ENCODE measurements around the gene CLSTN2.

CLSTN2 gene

DNA sequence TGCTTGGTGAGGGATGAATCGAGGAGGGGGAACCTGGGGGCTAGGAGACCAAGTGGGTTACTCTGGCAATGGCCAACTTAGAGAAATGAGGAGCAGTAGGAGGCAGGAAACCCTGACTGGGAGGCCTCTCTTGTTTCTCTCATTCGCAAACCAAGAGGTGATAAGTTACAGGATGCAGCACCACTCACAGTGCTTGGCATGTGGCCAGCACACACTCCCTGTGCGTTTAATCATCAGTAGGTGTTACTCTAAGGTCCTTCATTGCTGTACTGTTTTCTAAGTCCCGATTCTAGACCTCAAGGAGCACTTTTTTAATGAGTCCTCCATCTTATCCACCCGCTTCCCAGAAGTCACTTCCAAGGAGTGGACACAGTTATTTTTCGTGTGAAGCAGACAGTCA is 428.8 kb downstream of the CLSTN2 start:
- TF ChIP-seq EZH2 (optimal IDR thresholded peaks at IDR 0.05; ENCODE audit: low read depth, low read length), result no peak
- no peak overlapping the region for H3K27ac ChIP-seq (ENCODE audit: low read length)
- H3K36me3 ChIP-seq (replicated peaks; ENCODE audit: insufficient read depth, low read length), result no peaks in the 10 kb centered on the region
- H3K9me2 ChIP-seq (replicated peaks; ENCODE audit: insufficient read depth, low read length), result no peaks in the 10 kb centered on the region
- no peak overlapping the region for H2AFZ ChIP-seq (ENCODE audit: low read length)
- no peaks in the 10 kb centered on the region for H4K20me1 ChIP-seq (ENCODE audit: insufficient read depth, low read length)
- DNase-seq, result no peak
- H3K4me3 ChIP-seq (ENCODE audit: low read length), result no peak overlapping the region
- H3K4me1 ChIP-seq (ENCODE audit: low read length), result no peaks in the 10 kb centered on the region
- H3K9ac ChIP-seq (ENCODE audit: low read length), result no peak overlapping the region
- no peaks in the 10 kb centered on the region for H3K79me2 ChIP-seq (ENCODE audit: low read length)
- H3K9me3 ChIP-seq (replicated peaks; ENCODE audit: insufficient read depth, low read length), result no peaks in the 10 kb centered on the region
- H3F3A ChIP-seq (ENCODE audit: insufficient read depth, low read length), result no peaks in the 10 kb centered on the region
- no peak overlapping the region for H3K4me2 ChIP-seq (ENCODE audit: low read depth, low read length)
- H3K27me3 ChIP-seq (replicated peaks; ENCODE audit: insufficient read depth, low read length), result no peaks in the 10 kb centered on the region

DNA sequence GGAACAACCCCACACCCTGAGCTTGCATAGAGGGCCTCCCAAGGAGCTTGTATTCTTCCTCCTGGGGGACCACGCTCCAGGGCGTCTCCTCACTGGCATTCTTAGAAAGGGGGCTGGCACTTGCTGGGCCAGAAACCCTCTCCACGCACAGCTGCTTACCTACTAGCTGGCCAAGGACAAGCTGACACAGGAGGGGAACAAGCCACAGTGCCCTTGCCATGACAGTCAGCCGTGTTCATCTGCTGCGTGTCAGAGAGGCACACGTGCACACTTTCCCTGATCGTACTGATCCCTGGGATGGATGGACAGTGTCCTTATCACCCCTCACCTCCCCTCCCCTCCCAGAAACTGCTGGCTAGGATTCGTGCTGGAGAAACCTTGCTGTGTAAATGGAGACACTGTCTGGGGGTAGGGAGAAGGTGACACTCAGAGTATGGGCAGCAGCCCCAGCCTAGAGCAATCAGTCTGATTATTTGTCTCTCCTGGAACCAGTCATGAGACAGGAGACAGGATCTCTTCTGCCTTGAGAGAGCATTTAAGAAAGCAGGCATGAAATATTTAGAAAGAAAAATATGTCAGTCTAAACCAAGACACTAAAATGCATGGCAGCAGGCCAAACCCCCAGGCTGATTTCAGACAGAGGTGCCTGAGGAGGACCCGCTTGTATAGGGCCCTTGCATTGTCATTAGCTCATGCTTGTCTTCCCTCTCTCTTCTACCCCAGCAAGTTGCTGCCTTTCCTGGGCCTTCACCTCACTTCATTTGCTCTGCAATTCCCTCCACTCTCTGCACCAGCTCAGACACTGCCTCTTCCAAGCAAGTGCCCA is 431.1 kb downstream of the CLSTN2 start:
- Histone ChIP-seq H3K27me3 (replicated peaks; ENCODE audit: insufficient read depth, low read length) (no peaks in the 10 kb centered on the region), H2AFZ (ENCODE audit: low read length) (no peak overlapping the region)

DNA sequence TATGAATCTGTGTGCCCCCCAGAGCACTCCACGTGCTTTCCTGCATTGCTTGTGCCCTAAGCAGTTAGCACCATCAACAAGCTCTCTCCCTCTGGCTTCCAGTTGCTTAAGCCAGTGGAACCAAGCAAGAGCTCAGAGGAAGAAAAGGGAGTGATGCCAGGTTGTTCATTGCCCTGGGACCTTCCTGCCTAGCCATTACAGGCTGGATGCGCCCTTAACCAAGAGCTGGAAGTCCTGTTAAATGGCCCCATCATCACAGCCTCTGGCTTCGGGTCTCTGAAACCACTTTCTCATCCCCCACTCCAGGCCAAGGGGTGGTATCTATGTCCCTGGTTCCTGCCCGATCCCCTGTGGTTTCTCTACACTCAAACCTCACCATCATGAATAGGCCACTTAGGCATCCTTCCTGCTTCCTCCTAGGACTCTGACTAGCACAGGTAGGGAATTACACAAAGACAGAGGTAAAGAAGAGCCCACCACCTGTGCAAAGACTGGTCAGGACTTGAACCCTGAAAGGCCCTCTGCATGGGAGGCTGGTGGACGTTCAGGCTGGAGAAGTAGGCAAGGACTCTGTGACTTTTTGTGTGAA is 433.3 kb downstream of the CLSTN2 start:
- Histone ChIP-seq H4K20me1 (ENCODE audit: insufficient read depth, low read length) (no peaks in the 10 kb centered on the region), H3K9me2 (replicated peaks; ENCODE audit: insufficient read depth, low read length) (no peaks in the 10 kb centered on the region), H3K9me3 (replicated peaks; ENCODE audit: insufficient read depth, low read length) (no peaks in the 10 kb centered on the region), H3K9ac (ENCODE audit: low read length) (no peak overlapping the region), H3K4me2 (ENCODE audit: low read depth, low read length) (no peak overlapping the region), H3K27me3 (replicated peaks; ENCODE audit: insufficient read depth, low read length) (no peaks in the 10 kb centered on the region), H3K79me2 (ENCODE audit: low read length) (no peaks in the 10 kb centered on the region), H3F3A (ENCODE audit: insufficient read depth, low read length) (no peaks in the 10 kb centered on the region), H3K27ac (ENCODE audit: low read length) (no peak overlapping the region), H3K36me3 (replicated peaks; ENCODE audit: insufficient read depth, low read length) (no peaks in the 10 kb centered on the region), H2AFZ (ENCODE audit: low read length) (no peak overlapping the region), H3K4me3 (ENCODE audit: low read length) (no peak overlapping the region), H3K4me1 (ENCODE audit: low read length) (no peaks in the 10 kb centered on the region)
- TF ChIP-seq EZH2phosphoT487 (IDR thresholded peaks at IDR 0.05; ENCODE audit: low read length) (no peak), EZH2 (optimal IDR thresholded peaks at IDR 0.05; ENCODE audit: low read depth, low read length) (no peak)
- TF ChIP-seq, protein P1, sequence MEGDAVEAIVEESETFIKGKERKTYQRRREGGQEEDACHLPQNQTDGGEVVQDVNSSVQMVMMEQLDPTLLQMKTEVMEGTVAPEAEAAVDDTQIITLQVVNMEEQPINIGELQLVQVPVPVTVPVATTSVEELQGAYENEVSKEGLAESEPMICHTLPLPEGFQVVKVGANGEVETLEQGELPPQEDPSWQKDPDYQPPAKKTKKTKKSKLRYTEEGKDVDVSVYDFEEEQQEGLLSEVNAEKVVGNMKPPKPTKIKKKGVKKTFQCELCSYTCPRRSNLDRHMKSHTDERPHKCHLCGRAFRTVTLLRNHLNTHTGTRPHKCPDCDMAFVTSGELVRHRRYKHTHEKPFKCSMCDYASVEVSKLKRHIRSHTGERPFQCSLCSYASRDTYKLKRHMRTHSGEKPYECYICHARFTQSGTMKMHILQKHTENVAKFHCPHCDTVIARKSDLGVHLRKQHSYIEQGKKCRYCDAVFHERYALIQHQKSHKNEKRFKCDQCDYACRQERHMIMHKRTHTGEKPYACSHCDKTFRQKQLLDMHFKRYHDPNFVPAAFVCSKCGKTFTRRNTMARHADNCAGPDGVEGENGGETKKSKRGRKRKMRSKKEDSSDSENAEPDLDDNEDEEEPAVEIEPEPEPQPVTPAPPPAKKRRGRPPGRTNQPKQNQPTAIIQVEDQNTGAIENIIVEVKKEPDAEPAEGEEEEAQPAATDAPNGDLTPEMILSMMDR (IDR thresholded peaks at IDR 0.05; ENCODE audit: low read length), result no peak
- no peak for DNase-seq

More for the DNA sequence above, 431.1 kb downstream of the CLSTN2 start:
- Histone ChIP-seq H3K9me3 (replicated peaks; ENCODE audit: insufficient read depth, low read length) (no peaks in the 10 kb centered on the region), H3K4me2 (ENCODE audit: low read depth, low read length) (no peak overlapping the region), H3K9me2 (replicated peaks; ENCODE audit: insufficient read depth, low read length) (no peaks in the 10 kb centered on the region), H3K9ac (ENCODE audit: low read length) (no peak overlapping the region), H3K27ac (ENCODE audit: low read length) (no peak overlapping the region), H3K4me1 (ENCODE audit: low read length) (no peaks in the 10 kb centered on the region), H4K20me1 (ENCODE audit: insufficient read depth, low read length) (no peaks in the 10 kb centered on the region), H3K36me3 (replicated peaks; ENCODE audit: insufficient read depth, low read length) (no peaks in the 10 kb centered on the region), H3F3A (ENCODE audit: insufficient read depth, low read length) (no peaks in the 10 kb centered on the region), H3K4me3 (ENCODE audit: low read length) (no peak overlapping the region), H3K79me2 (ENCODE audit: low read length) (no peaks in the 10 kb centered on the region)
- TF ChIP-seq EZH2 (optimal IDR thresholded peaks at IDR 0.05; ENCODE audit: low read depth, low read length), result no peak
- TF ChIP-seq EZH2phosphoT487 (IDR thresholded peaks at IDR 0.05; ENCODE audit: low read length), result no peak
- no peak for DNase-seq

DNA sequence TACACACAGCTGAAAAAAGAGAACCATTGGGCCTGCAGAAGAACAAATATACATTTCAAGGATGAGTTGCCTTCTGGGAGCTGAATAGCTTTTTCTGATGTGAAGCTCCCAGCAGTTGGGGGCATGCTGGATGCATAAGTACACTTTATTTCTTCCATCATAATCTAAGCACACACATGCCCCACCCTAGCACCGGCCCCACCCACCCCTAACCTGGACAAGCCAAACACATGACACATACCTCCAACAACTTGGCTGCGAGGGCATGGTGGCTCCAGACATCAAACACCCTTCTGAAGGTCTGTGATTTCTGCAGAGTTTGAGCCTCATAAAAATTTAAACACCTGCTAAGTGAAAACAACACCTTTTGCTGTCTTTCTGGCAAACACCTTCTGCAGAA is 435.7 kb downstream of the CLSTN2 start:
- H3K4me1 ChIP-seq (ENCODE audit: low read length), result no peaks in the 10 kb centered on the region
- H2AFZ ChIP-seq (ENCODE audit: low read length), result no peak overlapping the region
- no peaks in the 10 kb centered on the region for H4K20me1 ChIP-seq (ENCODE audit: insufficient read depth, low read length)
- TF ChIP-seq, protein P1 (IDR thresholded peaks at IDR 0.05; ENCODE audit: low read length), result no peak
- TF ChIP-seq EZH2phosphoT487 (IDR thresholded peaks at IDR 0.05; ENCODE audit: low read length) (no peak), EZH2 (optimal IDR thresholded peaks at IDR 0.05; ENCODE audit: low read depth, low read length) (no peak)
- no peak overlapping the region for H3K9ac ChIP-seq (ENCODE audit: low read length)
- H3K79me2 ChIP-seq (ENCODE audit: low read length), result no peaks in the 10 kb centered on the region
- no peaks in the 10 kb centered on the region for H3K36me3 ChIP-seq (replicated peaks; ENCODE audit: insufficient read depth, low read length)
- no peaks in the 10 kb centered on the region for H3K9me3 ChIP-seq (replicated peaks; ENCODE audit: insufficient read depth, low read length)
- DNase-seq, result no peak
- H3F3A ChIP-seq (ENCODE audit: insufficient read depth, low read length), result no peaks in the 10 kb centered on the region
- H3K4me2 ChIP-seq (ENCODE audit: low read depth, low read length), result no peak overlapping the region
- no peak overlapping the region for H3K27ac ChIP-seq (ENCODE audit: low read length)
- no peak overlapping the region for H3K4me3 ChIP-seq (ENCODE audit: low read length)
- no peaks in the 10 kb centered on the region for H3K9me2 ChIP-seq (replicated peaks; ENCODE audit: insufficient read depth, low read length)
- no peaks in the 10 kb centered on the region for H3K27me3 ChIP-seq (replicated peaks; ENCODE audit: insufficient read depth, low read length)

Data from MM.1S (cell line).